ENCODE results near the gene TMEM171. TPM values are rescaled to one million over a fixed set of nuclear protein-coding genes. Genes with fewer than 3 reads are reported as not detected.

Gene TMEM171
- total RNA-seq, 1 experiment from 2014 or later = 5.4 TPM

DNA sequence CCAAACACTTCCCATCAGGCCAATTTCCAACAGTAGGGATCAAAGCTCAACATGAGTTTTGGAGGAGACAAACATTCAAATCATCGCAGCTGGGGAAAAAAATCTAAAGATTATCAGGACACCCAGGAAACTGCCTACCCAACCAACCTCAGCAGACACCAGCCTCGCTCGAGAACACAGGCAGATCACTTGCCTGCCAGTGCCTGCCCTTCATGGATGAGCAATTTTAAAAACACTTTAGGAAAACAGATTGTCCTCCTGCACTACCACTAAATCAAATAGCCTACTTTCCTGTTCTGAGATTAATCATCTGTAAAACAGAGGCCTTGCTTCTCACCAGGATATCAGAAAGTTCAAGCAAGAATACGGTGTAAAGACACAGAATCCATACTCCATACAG lies 37.9 kb downstream of the TMEM171 start (continued):
- TF ChIP-seq EZH2 (IDR thresholded peaks at IDR 0.05) (no peak), FOSL1 (IDR thresholded peaks at IDR 0.05; ENCODE audit: low read depth) (no peak), EGR1 (IDR thresholded peaks at IDR 0.05; ENCODE audit: low read depth) (no peak), POLR2AphosphoS5 (IDR thresholded peaks at IDR 0.05; ENCODE audit: low read depth, low read length) (no peak)

DNA sequence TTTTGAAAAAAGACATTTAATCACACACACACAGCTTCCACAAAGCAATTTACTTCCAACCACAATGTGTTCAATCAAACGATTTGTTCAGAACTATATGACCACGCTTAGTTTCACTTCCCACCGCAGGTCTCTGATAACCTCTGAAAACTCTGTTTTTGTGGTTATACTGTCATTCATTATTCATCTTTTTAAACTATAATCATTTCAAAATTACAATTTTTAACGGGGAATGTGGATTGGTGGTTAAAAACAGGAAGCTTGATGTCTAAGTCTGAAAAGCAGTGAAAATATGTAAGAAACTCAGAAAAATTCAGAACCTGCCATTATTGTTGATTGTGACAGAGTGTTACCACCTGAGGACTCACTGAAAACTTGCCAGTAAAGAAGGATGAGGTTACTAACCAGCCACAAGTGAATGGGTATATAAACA lies 39.9 kb downstream of the TMEM171 start:
- no TSS peak for BruUV-seq (replicated peaks)
- no peaks in the 10 kb centered on the region for H4K20me1 ChIP-seq (ENCODE audit: insufficient read depth)
- CTCF ChIA-PET = no interaction called here
- no peaks in the 10 kb centered on the region for H3K79me2 ChIP-seq (ENCODE audit: insufficient read depth, low read length)
- no peaks in the 10 kb centered on the region for H3K9me2 ChIP-seq (ENCODE audit: insufficient read depth)
- no peak overlapping the region for H3K9ac ChIP-seq (ENCODE audit: low read length)
- no peaks in the 10 kb centered on the region for H3K27me3 ChIP-seq (ENCODE audit: insufficient read depth, low read length)
- no peak overlapping the region for H3K4me2 ChIP-seq (ENCODE audit: low read length)
- H3K4me1 ChIP-seq (ENCODE audit: control insufficient read depth in 1 of 2, insufficient read depth in 2 of 2, low read length in 2 of 2) = no peaks in the 10 kb centered on the region
- POLR2A ChIA-PET = no interaction called here
- H3K9me3 ChIP-seq (ENCODE audit: control insufficient read depth in 1 of 2, insufficient read depth in 1 of 2, low read depth in 1 of 2, low read length in 2 of 2) = no peaks in the 10 kb centered on the region
- no peak overlapping the region for H2AFZ ChIP-seq (ENCODE audit: low read depth, low read length, poor library complexity, severe bottlenecking)
- intact Hi-C loops (cut with micrococcal nuclease) = no loop called here
- no peaks in the 10 kb centered on the region for H3K36me3 ChIP-seq (ENCODE audit: control insufficient read depth in 1 of 2, insufficient read depth in 2 of 2, low read length in 2 of 2)
- no peak overlapping the region for H3K4me3 ChIP-seq (replicated peaks in 1 of 2; ENCODE audit: low read depth in 1 of 2, low read length in 2 of 2)
- ATAC-seq (no peak), DNase-seq (ENCODE audit: low read depth, low spot score) (no peak)
- no peak overlapping the region for H3K27ac ChIP-seq (ENCODE audit: low read depth, low read length)
- RAD21 ChIA-PET (ENCODE audit: low non-redundant PET in 1 of 2, low total read pairs in 2 of 2, uncharacterized antibody in 2 of 2, unreplicated experiment in 2 of 2) = no interaction called here
- TF ChIP-seq RAD21 (IDR thresholded peaks at IDR 0.05; ENCODE audit: low read depth) (no peak), JUND (IDR thresholded peaks at IDR 0.05) (no peak), CBX3 (IDR thresholded peaks at IDR 0.05; ENCODE audit: low read depth) (no peak), POLR2A (IDR thresholded peaks at IDR 0.05; ENCODE audit: borderline replicate concordance, extremely low read depth, insufficient read depth, insufficient read length) (no peak), SRF (IDR thresholded peaks at IDR 0.05; ENCODE audit: low read depth) (no peak), EGR1 (IDR thresholded peaks at IDR 0.05; ENCODE audit: low read depth) (no peak), ZNF274 (IDR thresholded peaks at IDR 0.05; ENCODE audit: low read depth, low read length) (no peak), ELF1 (IDR thresholded peaks at IDR 0.05; ENCODE audit: borderline replicate concordance, low read depth) (no peak), YY1 (IDR thresholded peaks at IDR 0.05; ENCODE audit: extremely low read depth, insufficient replicate concordance, low read depth, low read length) (no peak), POLR2AphosphoS5 (IDR thresholded peaks at IDR 0.05; ENCODE audit: low read depth, low read length) (no peak), SIN3A (IDR thresholded peaks at IDR 0.05; ENCODE audit: low read depth) (no peak)
- TF ChIP-seq, protein P1, sequence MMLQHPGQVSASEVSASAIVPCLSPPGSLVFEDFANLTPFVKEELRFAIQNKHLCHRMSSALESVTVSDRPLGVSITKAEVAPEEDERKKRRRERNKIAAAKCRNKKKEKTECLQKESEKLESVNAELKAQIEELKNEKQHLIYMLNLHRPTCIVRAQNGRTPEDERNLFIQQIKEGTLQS (IDR thresholded peaks at IDR 0.05) = no peak
- TF ChIP-seq, protein P2, sequence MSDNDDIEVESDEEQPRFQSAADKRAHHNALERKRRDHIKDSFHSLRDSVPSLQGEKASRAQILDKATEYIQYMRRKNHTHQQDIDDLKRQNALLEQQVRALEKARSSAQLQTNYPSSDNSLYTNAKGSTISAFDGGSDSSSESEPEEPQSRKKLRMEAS (IDR thresholded peaks at IDR 0.05) = no peak
- TF ChIP-seq, protein P3, sequence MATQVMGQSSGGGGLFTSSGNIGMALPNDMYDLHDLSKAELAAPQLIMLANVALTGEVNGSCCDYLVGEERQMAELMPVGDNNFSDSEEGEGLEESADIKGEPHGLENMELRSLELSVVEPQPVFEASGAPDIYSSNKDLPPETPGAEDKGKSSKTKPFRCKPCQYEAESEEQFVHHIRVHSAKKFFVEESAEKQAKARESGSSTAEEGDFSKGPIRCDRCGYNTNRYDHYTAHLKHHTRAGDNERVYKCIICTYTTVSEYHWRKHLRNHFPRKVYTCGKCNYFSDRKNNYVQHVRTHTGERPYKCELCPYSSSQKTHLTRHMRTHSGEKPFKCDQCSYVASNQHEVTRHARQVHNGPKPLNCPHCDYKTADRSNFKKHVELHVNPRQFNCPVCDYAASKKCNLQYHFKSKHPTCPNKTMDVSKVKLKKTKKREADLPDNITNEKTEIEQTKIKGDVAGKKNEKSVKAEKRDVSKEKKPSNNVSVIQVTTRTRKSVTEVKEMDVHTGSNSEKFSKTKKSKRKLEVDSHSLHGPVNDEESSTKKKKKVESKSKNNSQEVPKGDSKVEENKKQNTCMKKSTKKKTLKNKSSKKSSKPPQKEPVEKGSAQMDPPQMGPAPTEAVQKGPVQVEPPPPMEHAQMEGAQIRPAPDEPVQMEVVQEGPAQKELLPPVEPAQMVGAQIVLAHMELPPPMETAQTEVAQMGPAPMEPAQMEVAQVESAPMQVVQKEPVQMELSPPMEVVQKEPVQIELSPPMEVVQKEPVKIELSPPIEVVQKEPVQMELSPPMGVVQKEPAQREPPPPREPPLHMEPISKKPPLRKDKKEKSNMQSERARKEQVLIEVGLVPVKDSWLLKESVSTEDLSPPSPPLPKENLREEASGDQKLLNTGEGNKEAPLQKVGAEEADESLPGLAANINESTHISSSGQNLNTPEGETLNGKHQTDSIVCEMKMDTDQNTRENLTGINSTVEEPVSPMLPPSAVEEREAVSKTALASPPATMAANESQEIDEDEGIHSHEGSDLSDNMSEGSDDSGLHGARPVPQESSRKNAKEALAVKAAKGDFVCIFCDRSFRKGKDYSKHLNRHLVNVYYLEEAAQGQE (IDR thresholded peaks at IDR 0.05; ENCODE audit: low read depth) = no peak

Data from HCT116 (cell line).